H1 (cell line): ENCODE results near the gene NGFR. TPM values are rescaled to one million over a fixed set of nuclear protein-coding genes. Genes with fewer than 3 reads are reported as not detected.

Experiments
- EGR1 ChIP-seq: IDR thresholded peaks from 2 replicates; pipeline ENCODE4 v1.6.1; 2011; ENCODE audit warnings: low read depth, low read length, borderline replicate concordance
- KDM4A ChIP-seq: IDR thresholded peaks from one replicate; pipeline ENCODE4 v1.7.1; 2012; ENCODE audit warnings: low read depth, mild to moderate bottlenecking, moderate library complexity, low read length, inconsistent platforms; ENCODE audit not compliant: severe bottlenecking
- RBBP5 ChIP-seq: IDR thresholded peaks from 2 replicates; pipeline ENCODE4 v1.7.1; 2012; ENCODE audit warnings: low read depth, mild to moderate bottlenecking, inconsistent platforms, low read length, moderate library complexity, borderline replicate concordance
- TBP ChIP-seq: IDR thresholded peaks from 2 replicates; pipeline ENCODE4 v1.6.1; 2011; ENCODE audit warnings: low read depth, low read length, improper control_type of control experiment
- YY1 ChIP-seq: IDR thresholded peaks from 2 replicates; pipeline ENCODE4 v1.6.1; 2011; ENCODE audit warnings: low read depth, mild to moderate bottlenecking, low read length
- polyA plus RNA-seq, 7 experiments: library from polyadenylated mRNA; depleted of rRNA in 3 of 7; stranded (reverse) in 5 of 7; unstranded in 2 of 7; fragments of >200 nt in 5 of 7; fragments of 200-250 nt in 2 of 7; gene quantifications; 1 replicate in 5 of 7; 2 replicates in 1 of 7; 4 replicates in 1 of 7; pipeline versions ENCODE4 v1.2.1 to v1.2.3, GENCODE V29; 2011 to 2013; ENCODE audit warnings: missing spikeins in 2 of 7, mixed read lengths in 2 of 7
- total RNA-seq: library from RNA; stranded (reverse); fragmentation: NEBNext Ultra II Directional; extraction: Animal tissue kit (Norgen Biotek cat#: 25700); gene quantifications from 2 replicates; pipeline ENCODE4 v1.2.1, GENCODE V29; 2021

The NGFR gene
- total and polyA plus RNA-seq, 2 of the 8 experiments (the other 6 are each of a cell fraction or from before 2014, with no cell fraction given): 8.1 to 10.3 TPM

DNA sequence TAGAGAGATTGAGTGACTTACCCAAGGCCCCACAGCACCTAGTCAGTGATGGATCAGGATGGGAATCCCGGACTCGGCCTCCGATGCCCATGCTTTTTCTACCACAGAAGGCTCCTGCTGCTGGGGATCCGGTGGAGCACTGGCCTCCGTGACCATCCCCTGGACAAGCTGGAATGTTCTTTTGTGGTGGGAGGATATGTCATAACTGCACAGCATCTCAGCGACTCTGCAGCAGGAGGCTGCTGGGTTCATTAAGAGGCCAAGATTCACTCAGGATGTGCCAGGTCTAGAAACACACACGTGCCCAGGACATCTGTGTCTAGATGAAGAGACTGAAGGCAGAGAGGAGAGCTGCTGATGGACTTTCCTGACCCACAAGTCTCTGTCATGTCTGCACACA, 34.7 kb upstream of the NGFR start (continued):
- no peak for TF ChIP-seq TBP
- TF ChIP-seq EGR1: no peak
- TF ChIP-seq KDM4A: no peak
- no peak for TF ChIP-seq YY1
- TF ChIP-seq RBBP5: no peak
